Amygdala (tissue), 56 donors: ENCODE results near the gene MCM3AP.
"Not testable (repeated sequence)": the region's sequence is repeated elsewhere in the genome, so short reads cannot be mapped to it uniquely, and the experiment has no call there.

Experiments
- DNase-seq, 56 donors: peaks; one replicate each; lab custom pipeline; 2025; lab: John Stamatoyannopoulos, UW

MCM3AP gene

GRCh38 chr21:46312949-46313348, 27.5 kb upstream of the MCM3AP start:
- DNase-seq: no peak

- DNase-seq: no peak
Measured at GRCh38 chr21:46311568-46311967, 26.2 kb upstream of the MCM3AP start.

- DNase-seq: not testable (repeated sequence)
Measured at GRCh38 chr21:46310260-46310659, 24.8 kb upstream of the MCM3AP start.

GRCh38 chr21:46308431-46308830, 23.0 kb upstream of the MCM3AP start:
- DNase-seq: no peak

GRCh38 chr21:46307625-46308024, 22.2 kb upstream of the MCM3AP start:
- DNase-seq: no peak

GRCh38 chr21:46304955-46305354, 19.5 kb upstream of the MCM3AP start:
- DNase-seq: peak in 24 of 56 donors; percentile 4 to 76 (median 40)

- no peak for DNase-seq
Measured at GRCh38 chr21:46304437-46304836, 19.0 kb upstream of the MCM3AP start.

GRCh38 chr21:46301759-46302158, 16.3 kb upstream of the MCM3AP start:
- DNase-seq: no peak

GRCh38 chr21:46299167-46299566, 13.8 kb upstream of the MCM3AP start:
- DNase-seq: no peak

- DNase-seq: no peak
Measured at GRCh38 chr21:46297338-46298271, 12.2 kb upstream of the MCM3AP start.

GRCh38 chr21:46295996-46296752, 10.8 kb upstream of the MCM3AP start:
- DNase-seq: peak in 15 of 56 donors; percentile 1 to 54 (median 22)

- DNase-seq: no peak
Measured at GRCh38 chr21:46295177-46295770, 9.9 kb upstream of the MCM3AP start.

GRCh38 chr21:46294647-46295176, 9.3 kb upstream of the MCM3AP start:
- DNase-seq: no peak

- no peak for DNase-seq
Measured at GRCh38 chr21:46291561-46291960, 6.2 kb upstream of the MCM3AP start.

- no peak for DNase-seq
Measured at GRCh38 chr21:46289655-46290179, 4.3 kb upstream of the MCM3AP start.

- no peak for DNase-seq
Measured at GRCh38 chr21:46287541-46287940, 2.1 kb upstream of the MCM3AP start.

- peak in 2 of 56 donors; percentile 31 to 74 for DNase-seq
Measured at GRCh38 chr21:46286648-46287002, 1.2 kb upstream of the MCM3AP start.

- peak; percentile 25 to 94 (median 80) for DNase-seq
Measured at GRCh38 chr21:46285761-46286647, 593 bp upstream of the MCM3AP start, which contains the start of gene YBEY. YBEY (plus strand) TSS chr21:46286342; CDS start chr21:46286914, 572 bp downstream.

- DNase-seq: no peak
Measured at GRCh38 chr21:46284733-46285132, 678 bp downstream of the MCM3AP start.
